Bronchial epithelial cell (primary cell): Measurements from ENCODE around the gene VIL1. TPM values are rescaled to one million over a fixed set of nuclear protein-coding genes. Genes with fewer than 3 reads are reported as not detected.

ENCODE experiments used
- DNase-seq: peaks from one replicate; pipeline ENCODE4 v3.0.0-alpha.2; 2010; ENCODE audit warnings: low read depth
- FAIRE-seq: peaks from 2 replicates; lab custom pipeline; 2011; peaks lifted over from hg19 to GRCh38; lab: Jason Lieb, UNC
- H3K27me3 ChIP-seq: 2 replicates; pipeline ENCODE4 v1.5.1; 2011; ENCODE audit warnings: low read length; ENCODE audit not compliant: control insufficient read depth, insufficient read depth
- H3K36me3 ChIP-seq: 2 replicates; pipeline ENCODE4 v1.5.1; 2011; ENCODE audit warnings: low read length; ENCODE audit not compliant: control insufficient read depth, insufficient read depth
- H3K4me3 ChIP-seq: 2 replicates; pipeline ENCODE4 v1.5.1; 2011; ENCODE audit warnings: mild to moderate bottlenecking, low read depth, low read length, control low read depth
- total RNA-seq: library from RNA; depleted of rRNA; stranded (reverse); fragments of >200 nt; gene quantifications from 2 replicates; pipeline ENCODE4 v1.2.1, GENCODE V29; 2014
- TF ChIP-seq, protein P1 (sequence below): IDR thresholded peaks from 2 replicates; pipeline ENCODE4 v1.5.1; 2011; ENCODE audit warnings: mild to moderate bottlenecking, moderate library complexity, low read length, control low read depth, inconsistent platforms; ENCODE audit not compliant: insufficient read depth, severe bottlenecking

The VIL1 gene
- total RNA-seq, 1 donor from 2014 or later, result not detected

DNA sequence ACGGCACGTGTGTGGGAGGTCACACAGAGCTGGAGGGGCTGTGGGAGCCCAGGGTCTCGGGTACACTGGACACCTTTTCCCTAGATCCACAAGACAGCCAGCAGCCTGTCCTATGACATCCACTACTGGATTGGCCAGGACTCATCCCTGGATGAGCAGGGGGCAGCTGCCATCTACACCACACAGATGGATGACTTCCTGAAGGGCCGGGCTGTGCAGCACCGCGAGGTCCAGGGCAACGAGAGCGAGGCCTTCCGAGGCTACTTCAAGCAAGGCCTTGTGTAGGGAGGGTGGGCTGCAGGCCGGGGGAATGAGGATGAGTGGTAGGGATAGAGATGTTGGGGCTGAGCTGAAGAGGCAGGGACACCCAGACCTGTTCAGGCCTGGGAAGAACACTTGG lies 6.6 kb downstream of the VIL1 start:
- DNase-seq (no peak), FAIRE-seq (no peak)
- Histone ChIP-seq H3K27me3 (no peaks in the 10 kb centered on the region), H3K36me3 (no peaks in the 10 kb centered on the region), H3K4me3 (no peak overlapping the region)
- TF ChIP-seq, protein P1, sequence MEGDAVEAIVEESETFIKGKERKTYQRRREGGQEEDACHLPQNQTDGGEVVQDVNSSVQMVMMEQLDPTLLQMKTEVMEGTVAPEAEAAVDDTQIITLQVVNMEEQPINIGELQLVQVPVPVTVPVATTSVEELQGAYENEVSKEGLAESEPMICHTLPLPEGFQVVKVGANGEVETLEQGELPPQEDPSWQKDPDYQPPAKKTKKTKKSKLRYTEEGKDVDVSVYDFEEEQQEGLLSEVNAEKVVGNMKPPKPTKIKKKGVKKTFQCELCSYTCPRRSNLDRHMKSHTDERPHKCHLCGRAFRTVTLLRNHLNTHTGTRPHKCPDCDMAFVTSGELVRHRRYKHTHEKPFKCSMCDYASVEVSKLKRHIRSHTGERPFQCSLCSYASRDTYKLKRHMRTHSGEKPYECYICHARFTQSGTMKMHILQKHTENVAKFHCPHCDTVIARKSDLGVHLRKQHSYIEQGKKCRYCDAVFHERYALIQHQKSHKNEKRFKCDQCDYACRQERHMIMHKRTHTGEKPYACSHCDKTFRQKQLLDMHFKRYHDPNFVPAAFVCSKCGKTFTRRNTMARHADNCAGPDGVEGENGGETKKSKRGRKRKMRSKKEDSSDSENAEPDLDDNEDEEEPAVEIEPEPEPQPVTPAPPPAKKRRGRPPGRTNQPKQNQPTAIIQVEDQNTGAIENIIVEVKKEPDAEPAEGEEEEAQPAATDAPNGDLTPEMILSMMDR, result no peak

DNA sequence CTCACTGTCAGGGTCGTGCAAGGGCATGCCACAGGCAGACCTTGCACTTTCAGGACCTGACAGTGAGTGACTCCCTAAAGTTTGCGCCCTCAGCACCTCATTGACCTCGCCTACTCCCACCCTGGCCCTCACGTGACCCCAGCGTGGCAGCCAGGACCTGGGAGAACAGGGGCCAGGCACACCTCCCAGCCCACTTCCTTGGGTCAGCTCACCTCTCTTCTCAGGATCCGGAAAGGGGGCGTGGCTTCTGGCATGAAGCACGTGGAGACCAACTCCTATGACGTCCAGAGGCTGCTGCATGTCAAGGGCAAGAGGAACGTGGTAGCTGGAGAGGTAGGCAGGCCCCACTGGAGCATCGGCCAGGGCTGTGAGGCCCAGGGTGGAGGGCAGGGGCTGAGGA lies 8.8 kb downstream of the VIL1 start:
- TF ChIP-seq, protein P1, result no peak
- Histone ChIP-seq H3K27me3 (peaks cover 2% of the 10 kb centered on the region), H3K36me3 (no peaks in the 10 kb centered on the region), H3K4me3 (no peak overlapping the region)
- no peak for DNase-seq
- FAIRE-seq, result no peak

DNA sequence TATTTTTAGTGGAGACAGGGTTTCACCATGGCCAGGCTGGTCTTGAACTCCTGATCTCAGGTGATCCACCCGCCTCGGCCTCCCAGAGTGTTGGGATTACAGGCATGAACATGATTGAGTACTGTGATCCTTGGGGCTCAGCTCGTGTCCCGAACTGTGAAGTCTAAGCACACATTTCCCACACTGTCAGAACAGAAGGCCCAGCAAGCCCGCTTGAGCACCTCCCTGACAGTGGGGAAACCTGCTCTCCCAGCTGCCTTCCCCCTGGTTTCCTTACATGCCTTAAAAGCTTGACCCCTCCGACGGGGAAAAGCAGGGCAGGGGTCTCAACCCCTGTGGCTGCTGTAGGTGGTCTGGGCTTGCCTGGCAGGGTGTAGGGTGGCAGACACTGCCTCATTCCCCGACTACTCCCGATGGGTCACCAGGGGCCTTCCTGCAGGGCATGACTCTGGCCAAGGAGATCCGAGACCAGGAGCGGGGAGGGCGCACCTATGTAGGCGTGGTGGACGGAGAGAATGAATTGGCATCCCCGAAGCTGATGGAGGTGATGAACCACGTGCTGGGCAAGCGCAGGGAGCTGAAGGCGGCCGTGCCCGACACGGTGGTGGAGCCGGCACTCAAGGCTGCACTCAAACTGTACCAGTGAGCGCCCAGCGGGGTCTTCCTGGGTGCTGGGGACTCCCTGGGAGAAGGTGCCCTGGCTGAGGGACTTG lies 10.1 kb downstream of the VIL1 start:
- H3K27me3 ChIP-seq, result peaks cover 2% of the 10 kb centered on the region
- no peak overlapping the region for H3K4me3 ChIP-seq
- FAIRE-seq, result no peak
- H3K36me3 ChIP-seq, result no peaks in the 10 kb centered on the region
- no peak for DNase-seq
- TF ChIP-seq, protein P1, result no peak

DNA sequence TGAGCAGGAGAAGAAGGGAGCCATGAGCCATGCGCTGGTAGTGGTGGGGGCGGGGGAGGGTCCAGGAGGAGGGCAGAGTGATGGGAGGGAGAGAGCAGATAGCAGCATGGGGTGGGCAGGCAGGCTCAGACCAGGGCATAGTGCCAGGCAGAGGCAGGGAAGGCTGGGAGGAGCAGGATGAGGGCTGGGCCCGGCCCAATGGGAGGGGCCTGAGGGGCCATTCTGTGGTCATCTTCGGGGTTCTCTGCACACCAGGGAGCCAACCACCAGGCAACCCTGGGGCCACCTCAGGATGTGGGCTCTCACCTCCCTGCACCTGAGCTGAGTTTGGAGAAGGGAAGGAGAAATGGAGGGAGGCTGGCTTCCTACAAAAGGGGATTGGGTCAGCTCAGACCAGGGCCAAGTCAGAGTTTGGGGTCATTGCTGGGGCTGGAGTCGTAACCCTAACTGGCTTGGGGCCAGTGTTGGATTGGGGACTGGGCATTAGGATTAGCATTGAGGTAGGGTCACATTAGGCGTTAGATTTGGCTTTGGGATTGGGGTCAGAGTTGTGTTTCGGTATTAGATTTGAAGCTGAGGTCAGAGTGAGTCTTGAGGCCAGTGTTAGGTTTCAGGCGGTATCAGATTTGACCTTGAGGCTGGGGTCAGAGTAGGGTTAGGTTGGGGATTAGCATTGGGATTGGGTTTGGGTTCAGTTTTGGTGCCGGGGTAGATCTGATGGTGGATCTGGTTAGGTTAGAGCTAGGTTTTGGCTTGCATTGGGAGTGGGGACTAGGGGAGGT lies 11.2 kb downstream of the VIL1 start:
- H3K27me3 ChIP-seq, result peaks cover 2% of the 10 kb centered on the region
- DNase-seq (no peak), FAIRE-seq (no peak)
- TF ChIP-seq, protein P1, result no peak
- H3K4me3 ChIP-seq, result no peak overlapping the region
- no peaks in the 10 kb centered on the region for H3K36me3 ChIP-seq

DNA sequence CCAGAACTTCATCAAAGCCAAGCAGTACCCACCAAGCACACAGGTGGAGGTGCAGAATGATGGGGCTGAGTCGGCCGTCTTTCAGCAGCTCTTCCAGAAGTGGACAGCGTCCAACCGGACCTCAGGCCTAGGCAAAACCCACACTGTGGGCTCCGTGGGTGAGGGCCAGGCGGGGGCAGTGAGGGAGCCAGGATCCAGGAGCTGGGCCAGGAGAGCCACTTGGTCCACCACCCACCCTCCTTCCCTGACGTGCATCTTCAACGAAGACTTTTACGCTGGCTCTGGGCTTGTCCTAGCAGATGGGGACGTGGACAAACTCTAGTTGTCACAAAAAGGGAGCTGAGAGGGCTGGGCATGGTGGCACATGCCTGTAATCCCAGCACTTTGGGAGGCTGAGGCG lies 11.8 kb downstream of the VIL1 start:
- TF ChIP-seq, protein P1, result no peak
- DNase-seq, result no peak
- FAIRE-seq, result no peak
- H3K36me3 ChIP-seq, result no peaks in the 10 kb centered on the region
- H3K4me3 ChIP-seq, result no peak overlapping the region
- peaks cover 2% of the 10 kb centered on the region for H3K27me3 ChIP-seq
